Prostate gland (tissue), 2 donors: ENCODE data around the gene TRH.

Experiments
- POLR2AphosphoS5 ChIP-seq: sonication (generic); formaldehyde crosslinking; IDR thresholded peaks from one replicate; pipeline ENCODE4 v1.6.1; 2017; ENCODE audit warnings: antibody characterized with exemption
- TF ChIP-seq, protein P1 (sequence below), 4 experiments: fragments of 200-600 bp in 2 of 4; fragments of 450-650 bp in 2 of 4; sonication (generic) in 2 of 4; IDR thresholded peaks; 1 replicate in 3 of 4; 2 replicates in 1 of 4; pipeline ENCODE4 v1.5.1; 2016 to 2019; ENCODE audit warnings: antibody characterized with exemption in 4 of 4, mild to moderate bottlenecking in 2 of 4, moderate library complexity in 2 of 4

GRCh38 chr3:129954514-129954913 lies 20.0 kb upstream of the TRH start:
- TF ChIP-seq, protein P1, sequence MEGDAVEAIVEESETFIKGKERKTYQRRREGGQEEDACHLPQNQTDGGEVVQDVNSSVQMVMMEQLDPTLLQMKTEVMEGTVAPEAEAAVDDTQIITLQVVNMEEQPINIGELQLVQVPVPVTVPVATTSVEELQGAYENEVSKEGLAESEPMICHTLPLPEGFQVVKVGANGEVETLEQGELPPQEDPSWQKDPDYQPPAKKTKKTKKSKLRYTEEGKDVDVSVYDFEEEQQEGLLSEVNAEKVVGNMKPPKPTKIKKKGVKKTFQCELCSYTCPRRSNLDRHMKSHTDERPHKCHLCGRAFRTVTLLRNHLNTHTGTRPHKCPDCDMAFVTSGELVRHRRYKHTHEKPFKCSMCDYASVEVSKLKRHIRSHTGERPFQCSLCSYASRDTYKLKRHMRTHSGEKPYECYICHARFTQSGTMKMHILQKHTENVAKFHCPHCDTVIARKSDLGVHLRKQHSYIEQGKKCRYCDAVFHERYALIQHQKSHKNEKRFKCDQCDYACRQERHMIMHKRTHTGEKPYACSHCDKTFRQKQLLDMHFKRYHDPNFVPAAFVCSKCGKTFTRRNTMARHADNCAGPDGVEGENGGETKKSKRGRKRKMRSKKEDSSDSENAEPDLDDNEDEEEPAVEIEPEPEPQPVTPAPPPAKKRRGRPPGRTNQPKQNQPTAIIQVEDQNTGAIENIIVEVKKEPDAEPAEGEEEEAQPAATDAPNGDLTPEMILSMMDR (IDR thresholded peaks at IDR 0.05) = no peak
- no peak for TF ChIP-seq POLR2AphosphoS5
